Right atrium auricular region (tissue), 2 donors: ENCODE results near the gene BLOC1S1. TPM values are rescaled to one million over a fixed set of nuclear protein-coding genes. Genes with fewer than 3 reads are reported as not detected.

Source experiments
- DNase-seq: peaks from one replicate; pipeline ENCODE4 v3.0.0-alpha.2; 2019; ENCODE audit warnings: low spot score
- H3K27ac ChIP-seq, 2 donors: fragments of 200-600 bp; sonication (generic); 1 replicate in 1 of 2; 2 replicates in 1 of 2; pipeline ENCODE4 v1.5.1; 2016 to 2019
- H3K27me3 ChIP-seq, 2 donors: fragments of 200-600 bp; sonication (generic); one replicate each; pipeline versions ENCODE4 v1.5.1 to v1.6.0; 2017 to 2019
- H3K36me3 ChIP-seq: fragments of 200-600 bp; sonication (generic); one replicate; pipeline ENCODE4 v1.5.1; 2016
- H3K4me1 ChIP-seq, 2 donors: fragments of 200-600 bp; sonication (generic); one replicate each; pipeline versions ENCODE4 v1.5.1 to v1.6.0; 2017 to 2019
- H3K4me3 ChIP-seq, 2 donors: fragments of 200-600 bp; sonication (generic); 1 replicate in 1 of 2; 2 replicates in 1 of 2; pipeline ENCODE4 v1.5.1; 2017 to 2019; ENCODE audit warnings: mild to moderate bottlenecking in 1 of 2, moderate library complexity in 1 of 2
- H3K9me3 ChIP-seq, 2 donors: fragments of 200-600 bp; sonication (generic); one replicate each; pipeline ENCODE4 v1.5.1; 2019
- CTCF ChIP-seq, 2 donors: fragments of 200-600 bp; sonication (generic); IDR thresholded peaks; one replicate each; pipeline ENCODE4 v1.5.1; 2019; ENCODE audit warnings: antibody characterized with exemption in 2 of 2
- total RNA-seq, 2 donors: library from RNA; depleted of rRNA; stranded (reverse); fragments of >200 nt; gene quantifications; one replicate each; pipeline ENCODE4 v1.1.0, GENCODE V29; 2016

The BLOC1S1 gene
- total RNA-seq, 2 donors from 2014 or later: 177 to 187 TPM

- peak within 1 kb of the TSS; percentile 75 to 81 for H3K4me3 ChIP-seq
- no peaks in the 10 kb centered on the region for H3K36me3 ChIP-seq
- peak in 1 of 2 donors; percentile 13 for TF ChIP-seq CTCF (IDR thresholded peaks at IDR 0.05)
- peaks cover 0 to 54% of the 10 kb centered on the region in 2 donors for H3K4me1 ChIP-seq
- DNase-seq: no peak
- no peaks in the 10 kb centered on the region for H3K9me3 ChIP-seq
- no peaks in the 10 kb centered on the region for H3K27me3 ChIP-seq
- peak within 1 kb of the TSS; percentile 86 to 91 for H3K27ac ChIP-seq
These were observed 7.8 kb upstream of the BLOC1S1 start, which contains the start of gene ITGA7 for GRCh38 chr12:55707841-55708694. TSS of gene ITGA7 (minus strand) at chr12:55707904. CDS start at chr12:55707682, 222 bp downstream.

- peaks cover 0 to 54% of the 10 kb centered on the region in 2 donors for H3K4me1 ChIP-seq
- peak overlapping the region; percentile 86 to 91 for H3K27ac ChIP-seq
- no peaks in the 10 kb centered on the region for H3K36me3 ChIP-seq
- no peaks in the 10 kb centered on the region for H3K9me3 ChIP-seq
- H3K27me3 ChIP-seq: no peaks in the 10 kb centered on the region
- peak; percentile 74 for DNase-seq
- no peak for TF ChIP-seq CTCF (IDR thresholded peaks at IDR 0.05)
- peak overlapping the region; percentile 27 to 75 for H3K4me3 ChIP-seq
These were observed 7.1 kb upstream of the BLOC1S1 start for GRCh38 chr12:55708695-55709233.

DNA sequence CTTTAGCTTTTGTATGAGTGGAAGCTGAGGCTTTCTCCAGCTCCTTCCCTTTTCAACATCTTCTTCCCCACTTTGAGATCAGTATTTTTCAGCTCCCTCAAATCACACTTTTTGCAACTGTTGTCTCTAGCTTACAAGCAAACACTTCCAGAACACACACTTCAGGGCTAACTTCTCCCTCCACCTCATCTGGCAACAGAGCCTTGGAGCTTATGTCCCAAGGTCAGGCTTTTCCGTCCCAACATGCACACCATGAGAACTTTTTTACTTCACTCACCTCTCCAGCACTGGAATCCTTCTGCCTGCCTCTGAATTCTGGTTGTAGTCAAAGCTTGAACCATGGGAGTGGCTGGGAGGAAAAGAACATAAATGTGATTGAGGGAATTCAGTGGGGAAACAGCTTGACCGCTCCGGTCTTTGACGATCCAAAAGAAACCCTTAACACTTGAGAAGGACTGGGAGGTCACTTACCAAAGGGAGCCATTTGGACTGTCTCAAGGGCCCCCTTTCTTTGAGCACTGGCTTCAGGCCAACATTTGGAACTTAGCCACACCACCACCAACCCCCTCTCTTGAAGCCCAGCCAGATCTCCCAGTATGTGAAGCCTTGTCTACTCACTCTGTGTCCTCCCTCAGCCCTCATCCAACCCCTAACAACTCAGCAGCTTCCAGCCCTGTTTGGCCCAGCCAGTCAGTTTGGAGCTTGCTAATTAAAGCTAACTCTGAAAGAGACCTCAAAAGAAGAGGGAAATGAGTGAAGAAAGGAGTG, 3.9 kb upstream of the BLOC1S1 start:
- Histone ChIP-seq H3K36me3 (no peaks in the 10 kb centered on the region), H3K9me3 (no peaks in the 10 kb centered on the region), H3K4me3 (peak overlapping the region; percentile 56 to 75), H3K27ac (peak overlapping the region; percentile 86 to 91), H3K27me3 (no peaks in the 10 kb centered on the region), H3K4me1 (peaks cover 0 to 64% of the 10 kb centered on the region in 2 donors)
- no peak for TF ChIP-seq CTCF (IDR thresholded peaks at IDR 0.05)
- DNase-seq: no peak

DNA sequence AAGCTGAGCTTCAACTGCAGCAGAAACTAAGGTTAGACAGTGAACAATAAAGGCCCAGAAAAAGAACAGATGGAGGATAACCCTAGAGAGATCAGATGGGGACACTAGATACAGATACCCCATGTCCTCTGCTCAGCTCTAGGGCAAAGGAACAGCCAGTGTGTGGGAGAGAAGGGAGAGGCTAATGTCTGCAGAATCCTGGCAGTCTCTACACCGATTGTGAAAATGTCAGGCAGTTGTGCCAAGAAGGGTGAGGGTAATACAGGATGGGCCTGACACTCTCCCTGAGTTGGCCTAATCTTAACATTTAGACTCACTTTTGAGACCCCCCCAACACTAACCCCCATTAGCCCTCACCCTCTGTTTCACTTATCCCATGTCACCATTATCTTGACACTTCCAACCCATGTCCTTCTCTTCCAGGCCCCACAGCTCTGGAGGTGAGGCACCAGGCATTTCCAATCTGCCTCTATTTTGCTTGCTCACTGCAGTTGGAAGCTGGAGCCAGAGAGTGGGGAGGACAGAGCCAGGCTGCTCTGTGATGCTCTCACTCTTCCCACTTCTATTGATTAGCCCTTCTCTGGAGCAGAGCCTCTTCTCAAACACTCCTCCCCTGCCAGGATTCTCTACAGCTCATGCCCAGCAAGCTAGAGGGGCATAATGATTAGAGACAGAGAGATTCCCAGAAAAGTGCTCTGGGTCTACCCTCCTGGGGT, 3.0 kb upstream of the BLOC1S1 start:
- H3K4me1 ChIP-seq: peaks cover 0 to 66% of the 10 kb centered on the region in 2 donors
- no peaks in the 10 kb centered on the region for H3K36me3 ChIP-seq
- TF ChIP-seq CTCF (IDR thresholded peaks at IDR 0.05): no peak
- no peaks in the 10 kb centered on the region for H3K9me3 ChIP-seq
- no peaks in the 10 kb centered on the region for H3K27me3 ChIP-seq
- no peak for DNase-seq
- H3K4me3 ChIP-seq: peak overlapping the region; percentile 56 to 75
- H3K27ac ChIP-seq: peak overlapping the region; percentile 86 to 91

- no peaks in the 10 kb centered on the region for H3K27me3 ChIP-seq
- H3K9me3 ChIP-seq: no peaks in the 10 kb centered on the region
- DNase-seq: no peak
- H3K27ac ChIP-seq: peak overlapping the region; percentile 86 to 91
- peaks cover 0 to 66% of the 10 kb centered on the region in 2 donors for H3K4me1 ChIP-seq
- H3K4me3 ChIP-seq: peak overlapping the region; percentile 56 to 75
- no peaks in the 10 kb centered on the region for H3K36me3 ChIP-seq
- TF ChIP-seq CTCF (IDR thresholded peaks at IDR 0.05): no peak
These were observed 2.1 kb upstream of the BLOC1S1 start for GRCh38 chr12:55713721-55714120.
